GM18526 (cell line): ENCODE measurements around the gene HPSE2.

Experiments
- POLR2A ChIP-seq: IDR thresholded peaks from 3 replicates; pipeline ENCODE4 v1.6.1; 2011; ENCODE audit not compliant: insufficient read length; ENCODE audit errors: extremely low read depth

HPSE2 gene

GRCh38 chr10:98436704-98437103 is 798.9 kb downstream of the HPSE2 start:
- no peak for TF ChIP-seq POLR2A

- no peak for TF ChIP-seq POLR2A
These were observed 800.5 kb downstream of the HPSE2 start for GRCh38 chr10:98435178-98435577.

GRCh38 chr10:98433881-98434732 is 801.5 kb downstream of the HPSE2 start:
- TF ChIP-seq POLR2A, result no peak

- TF ChIP-seq POLR2A, result no peak
These were observed 802.3 kb downstream of the HPSE2 start for GRCh38 chr10:98433371-98433770.

- TF ChIP-seq POLR2A, result no peak
These were observed 803.3 kb downstream of the HPSE2 start for GRCh38 chr10:98432330-98432729.

- TF ChIP-seq POLR2A, result no peak
These were observed 804.6 kb downstream of the HPSE2 start for GRCh38 chr10:98431016-98431415.

- TF ChIP-seq POLR2A, result no peak
These were observed 805.2 kb downstream of the HPSE2 start for GRCh38 chr10:98430427-98430826.

- TF ChIP-seq POLR2A, result no peak
These were observed 806.2 kb downstream of the HPSE2 start for GRCh38 chr10:98429320-98430072.

- TF ChIP-seq POLR2A, result no peak
These were observed 808.6 kb downstream of the HPSE2 start for GRCh38 chr10:98427011-98427515.

- TF ChIP-seq POLR2A, result no peak
These were observed 809.9 kb downstream of the HPSE2 start for GRCh38 chr10:98425511-98426352.

GRCh38 chr10:98424295-98425254 is 811.1 kb downstream of the HPSE2 start:
- TF ChIP-seq POLR2A, result no peak

GRCh38 chr10:98423691-98424120 is 811.9 kb downstream of the HPSE2 start:
- no peak for TF ChIP-seq POLR2A

GRCh38 chr10:98422182-98422581 is 813.5 kb downstream of the HPSE2 start:
- no peak for TF ChIP-seq POLR2A

- TF ChIP-seq POLR2A, result no peak
These were observed 814.9 kb downstream of the HPSE2 start for GRCh38 chr10:98420786-98421185.
